GM21529 (cell line): ENCODE measurements around the gene PDE6B.

Source experiments
- ATAC-seq: cut with Tn5 transposase; IDR thresholded peaks from one replicate; pipeline ENCODE4 v1.9.1; 2021; ENCODE audit not compliant: unreplicated experiment

The PDE6B gene

GRCh38 chr4:622071-622995, 3.0 kb upstream of the PDE6B start:
- no peak for ATAC-seq

GRCh38 chr4:622996-623913, 2.1 kb upstream of the PDE6B start:
- ATAC-seq, result no peak

- ATAC-seq, result no peak
These were observed 1.3 kb upstream of the PDE6B start for GRCh38 chr4:623914-624566.

GRCh38 chr4:625631-626161, 323 bp downstream of the PDE6B start:
- no peak for ATAC-seq

- ATAC-seq, result no peak
These were observed 1.1 kb downstream of the PDE6B start for GRCh38 chr4:626201-627091.

- ATAC-seq, result no peak
These were observed 2.2 kb downstream of the PDE6B start for GRCh38 chr4:627347-628125.

GRCh38 chr4:628311-628741, 3.0 kb downstream of the PDE6B start:
- ATAC-seq, result no peak

GRCh38 chr4:628821-629635, 3.7 kb downstream of the PDE6B start:
- no peak for ATAC-seq

GRCh38 chr4:629636-629914, 4.2 kb downstream of the PDE6B start:
- no peak for ATAC-seq

- no peak for ATAC-seq
These were observed 4.7 kb downstream of the PDE6B start for GRCh38 chr4:629915-630641.

- no peak for ATAC-seq
These were observed 5.3 kb downstream of the PDE6B start for GRCh38 chr4:630656-631055.

- ATAC-seq, result no peak
These were observed 6.9 kb downstream of the PDE6B start for GRCh38 chr4:632196-632790.

- no peak for ATAC-seq
These were observed 7.6 kb downstream of the PDE6B start for GRCh38 chr4:632926-633325.

GRCh38 chr4:633406-633805, 8.0 kb downstream of the PDE6B start:
- no peak for ATAC-seq

- ATAC-seq, result no peak
These were observed 8.7 kb downstream of the PDE6B start for GRCh38 chr4:633976-634598.

GRCh38 chr4:634599-634985, 9.2 kb downstream of the PDE6B start:
- ATAC-seq, result no peak
